OCI-LY3 (cell line): ENCODE results near the gene PLEKHA6.

Experiments
- H2AFZ ChIP-seq: fragments of 200-600, 300-600 bp; shearing (Covaris generic); 2 replicates; pipeline ENCODE4 v1.6.0; 2014; ENCODE audit warnings: antibody characterized with exemption, low read depth, low read length
- H3K27ac ChIP-seq: fragments of 200-600, 300-600 bp; sonication (generic); 2 replicates; pipeline ENCODE4 v1.5.1; 2014; ENCODE audit warnings: mild to moderate bottlenecking, low read length, moderate library complexity, mixed read lengths
- H3K27me3 ChIP-seq: fragments of 200-600, 300-600 bp; sonication (generic); 2 replicates; pipeline ENCODE4 v1.6.1; 2014; ENCODE audit warnings: low read depth, low read length, mixed read lengths
- H3K36me3 ChIP-seq: fragments of 200-600, 300-600 bp; sonication (generic); replicated peaks from 2 replicates; pipeline ENCODE3; 2014; ENCODE audit warnings: low read depth, low read length, mixed read lengths
- H3K4me1 ChIP-seq: fragments of 300-600, 200-600 bp; sonication (generic); 2 replicates; pipeline ENCODE4 v1.6.1; 2014; ENCODE audit warnings: low read length, mixed read lengths
- H3K4me2 ChIP-seq: fragments of 200-600, 300-600 bp; sonication (generic); 2 replicates; pipeline ENCODE4 v1.6.1; 2014; ENCODE audit warnings: low read length, mixed read lengths
- H3K4me3 ChIP-seq: fragments of 300-600, 200-600 bp; sonication (generic); 2 replicates; pipeline ENCODE4 v1.5.1; 2014; ENCODE audit warnings: antibody characterized with exemption, mild to moderate bottlenecking, low read length, moderate library complexity
- H3K79me2 ChIP-seq: fragments of 300-600, 200-600 bp; shearing (Covaris generic); 2 replicates; pipeline ENCODE4 v1.6.1; 2014; ENCODE audit warnings: mild to moderate bottlenecking, low read length, mixed read lengths
- H3K9ac ChIP-seq: fragments of 300-600, 200-600 bp; shearing (Covaris generic); 2 replicates; pipeline ENCODE4 v1.6.0; 2014; ENCODE audit warnings: mild to moderate bottlenecking, low read length, moderate library complexity
- H3K9me3 ChIP-seq: fragments of 200-600, 300-600 bp; shearing (Covaris generic); 2 replicates; pipeline ENCODE4 v1.6.1; 2014; ENCODE audit warnings: low read length, mixed read lengths; ENCODE audit not compliant: insufficient read depth
- H4K20me1 ChIP-seq: fragments of 200-600, 300-600 bp; sonication (generic); 2 replicates; pipeline ENCODE4 v1.6.1; 2016; ENCODE audit warnings: low read length, mixed read lengths; ENCODE audit not compliant: insufficient read depth
- CTCF ChIP-seq: fragments of 200-600, 300-600 bp; sonication (generic); IDR thresholded peaks from 2 replicates; pipeline ENCODE4 v1.5.1; 2014; ENCODE audit warnings: antibody characterized with exemption, low read length, low read depth
- EZH2phosphoT487 ChIP-seq: fragments of 200-600 bp; shearing (Covaris generic); IDR thresholded peaks from 2 replicates; pipeline ENCODE4 v1.6.1; 2018; ENCODE audit warnings: antibody characterized with exemption, mixed run types, low read depth

PLEKHA6 gene

GRCh38 chr1:204258213-204259115 lies 101.3 kb downstream of the PLEKHA6 start:
- Histone ChIP-seq H3K9me3 (no peaks in the 10 kb centered on the region), H3K4me3 (no peak overlapping the region), H4K20me1 (no peaks in the 10 kb centered on the region), H3K27me3 (peaks cover 43% of the 10 kb centered on the region), H2AFZ (no peak overlapping the region), H3K9ac (no peak overlapping the region), H3K79me2 (no peaks in the 10 kb centered on the region), H3K4me2 (no peak overlapping the region), H3K4me1 (no peaks in the 10 kb centered on the region), H3K36me3 (no peaks in the 10 kb centered on the region), H3K27ac (no peak overlapping the region)
- TF ChIP-seq CTCF, result peak; percentile 65
- no peak for TF ChIP-seq EZH2phosphoT487

- Histone ChIP-seq H3K27me3 (peaks cover 51% of the 10 kb centered on the region), H3K36me3 (no peaks in the 10 kb centered on the region), H3K9me3 (no peaks in the 10 kb centered on the region), H3K4me3 (no peak overlapping the region), H3K27ac (no peak overlapping the region), H3K4me1 (no peaks in the 10 kb centered on the region), H3K79me2 (no peaks in the 10 kb centered on the region), H2AFZ (no peak overlapping the region), H3K9ac (no peak overlapping the region), H3K4me2 (no peak overlapping the region), H4K20me1 (no peaks in the 10 kb centered on the region)
- TF ChIP-seq EZH2phosphoT487 (no peak), CTCF (no peak)
Measured at GRCh38 chr1:204257446-204257845, 102.3 kb downstream of the PLEKHA6 start.

- Histone ChIP-seq H3K9me3 (no peaks in the 10 kb centered on the region), H3K79me2 (no peaks in the 10 kb centered on the region), H3K4me3 (no peak overlapping the region), H3K27ac (no peak overlapping the region), H3K4me1 (no peaks in the 10 kb centered on the region), H3K27me3 (peaks cover 48% of the 10 kb centered on the region), H3K4me2 (no peak overlapping the region), H4K20me1 (no peaks in the 10 kb centered on the region), H3K36me3 (no peaks in the 10 kb centered on the region), H2AFZ (no peak overlapping the region), H3K9ac (no peak overlapping the region)
- TF ChIP-seq CTCF (no peak), EZH2phosphoT487 (no peak)
Measured at GRCh38 chr1:204256531-204256930, 103.2 kb downstream of the PLEKHA6 start.

GRCh38 chr1:204255966-204256365 lies 103.8 kb downstream of the PLEKHA6 start:
- no peak overlapping the region for H2AFZ ChIP-seq
- H3K79me2 ChIP-seq, result no peaks in the 10 kb centered on the region
- no peaks in the 10 kb centered on the region for H3K36me3 ChIP-seq
- no peaks in the 10 kb centered on the region for H3K9me3 ChIP-seq
- no peak overlapping the region for H3K4me2 ChIP-seq
- peaks cover 51% of the 10 kb centered on the region for H3K27me3 ChIP-seq
- no peak overlapping the region for H3K9ac ChIP-seq
- H3K27ac ChIP-seq, result no peak overlapping the region
- H3K4me3 ChIP-seq, result no peak overlapping the region
- H3K4me1 ChIP-seq, result no peaks in the 10 kb centered on the region
- TF ChIP-seq CTCF, result no peak
- TF ChIP-seq EZH2phosphoT487, result no peak
- H4K20me1 ChIP-seq, result no peaks in the 10 kb centered on the region
